Kasumi-1 (cell line): Measurements from ENCODE around the gene PHTF2.

Experiments
- DNase-seq, 2 experiments: peaks; one replicate each; lab custom pipeline; 2025; lab: John Stamatoyannopoulos, UW

PHTF2 gene

GRCh38 chr7:77877791-77878190, 79.2 kb downstream of the PHTF2 start:
- DNase-seq = no peak

GRCh38 chr7:77878500-77878899, 79.9 kb downstream of the PHTF2 start:
- no peak for DNase-seq

GRCh38 chr7:77879272-77879671, 80.7 kb downstream of the PHTF2 start:
- DNase-seq = no peak

DNA sequence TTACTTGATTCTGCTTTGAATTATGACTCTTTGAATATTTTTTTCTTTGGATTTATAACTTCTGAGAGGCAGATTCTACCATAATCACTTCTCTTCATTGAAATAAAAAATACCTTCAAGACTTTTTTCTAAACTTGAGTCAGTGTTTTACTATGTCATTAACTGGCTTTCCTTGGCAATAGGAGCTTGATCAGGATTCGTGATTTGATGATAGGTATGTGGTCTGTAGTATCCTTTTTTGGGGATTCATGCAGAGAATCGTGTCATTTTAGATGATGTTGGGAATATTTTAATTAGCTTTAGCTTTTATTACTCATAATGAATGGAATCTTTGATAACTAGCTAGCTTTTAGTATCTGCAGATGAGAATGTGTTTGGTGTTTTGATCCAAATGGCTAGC, 83.3 kb downstream of the PHTF2 start:
- no peak for DNase-seq

DNA sequence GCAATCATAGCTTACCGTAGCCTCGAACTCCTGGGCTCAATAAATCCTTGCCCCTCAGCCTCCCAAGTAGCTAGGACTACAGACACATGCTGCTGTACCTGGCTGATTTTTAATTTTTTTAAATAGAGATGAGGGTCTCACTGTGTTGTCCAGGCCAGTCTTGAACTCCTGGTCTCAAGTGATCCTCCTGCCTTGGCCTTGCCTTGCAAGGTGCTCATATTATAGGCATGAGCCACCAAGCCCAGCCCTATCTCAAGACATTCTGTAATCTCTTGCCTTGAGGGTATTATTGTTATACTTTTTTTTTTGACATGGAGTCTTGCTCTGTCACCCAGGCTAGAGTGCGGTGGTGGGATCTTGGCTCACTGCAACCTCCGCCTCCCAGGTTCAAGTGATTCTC, 86.6 kb downstream of the PHTF2 start:
- DNase-seq = no peak

GRCh38 chr7:77887567-77887966, 89.0 kb downstream of the PHTF2 start:
- DNase-seq = no peak

DNA sequence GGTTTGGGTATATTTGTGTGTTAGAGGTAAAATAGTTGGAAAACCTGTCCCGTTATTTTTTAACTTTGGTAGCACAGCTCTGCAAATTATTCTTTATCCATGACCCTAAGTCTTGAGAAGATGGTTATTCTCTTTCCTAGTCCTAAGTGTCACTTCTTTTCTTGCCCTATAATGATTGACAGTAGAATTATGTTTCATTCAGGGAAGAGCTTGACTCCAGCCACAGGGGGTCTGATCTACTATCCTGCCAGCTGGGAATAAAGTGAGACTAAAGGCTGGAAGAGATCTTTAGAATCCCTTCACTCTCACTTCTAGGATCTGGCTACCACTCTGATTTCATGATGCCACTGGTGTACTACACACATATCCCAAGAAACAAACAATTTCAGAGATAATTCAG, 90.4 kb downstream of the PHTF2 start:
- DNase-seq = no peak

- no peak for DNase-seq
Observed at GRCh38 chr7:77893813-77894212, 95.2 kb downstream of the PHTF2 start.

GRCh38 chr7:77894574-77895091, 96.1 kb downstream of the PHTF2 start:
- peak in 1 of 2 experiments; percentile 5 for DNase-seq

DNA sequence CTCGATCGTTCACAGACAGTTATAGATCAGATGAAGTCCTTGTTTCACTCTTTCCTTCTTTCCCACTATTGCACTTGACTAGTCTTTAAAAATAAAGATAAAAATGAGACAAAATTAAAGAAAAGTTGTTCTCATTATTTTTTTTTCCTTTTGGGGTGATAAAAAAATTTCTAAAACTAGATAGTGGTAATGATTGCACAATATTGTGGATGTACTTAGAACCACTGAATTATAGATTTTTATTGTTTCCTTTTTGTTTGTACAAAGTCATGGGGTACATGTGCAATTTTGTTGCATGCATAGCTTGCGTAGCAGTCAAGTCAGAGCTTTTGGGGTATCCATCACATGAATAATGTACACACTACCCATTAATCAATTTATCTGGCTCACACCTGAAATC, 97.3 kb downstream of the PHTF2 start:
- no peak for DNase-seq

- DNase-seq = no peak
Observed at GRCh38 chr7:77897004-77897547, 98.5 kb downstream of the PHTF2 start.

DNA sequence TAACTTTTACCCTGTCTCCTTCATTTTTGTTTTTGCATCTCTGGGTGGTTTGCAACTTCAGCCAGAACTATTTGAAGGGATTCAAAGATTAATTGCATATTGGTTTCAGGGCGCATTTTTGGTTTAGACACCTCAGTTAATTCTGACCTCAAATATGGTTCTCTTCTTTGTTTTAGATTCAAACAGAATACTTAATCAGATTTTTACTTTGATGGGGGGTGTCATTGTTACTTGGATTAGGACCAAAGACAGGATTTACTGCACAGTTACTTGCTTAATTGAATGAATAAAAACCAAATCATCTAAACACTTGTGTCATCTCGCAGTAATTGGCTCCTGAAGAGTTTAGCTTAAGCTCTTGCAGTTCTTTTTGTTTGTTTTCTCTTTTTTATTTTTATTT, 100.9 kb downstream of the PHTF2 start:
- DNase-seq = no peak

DNA sequence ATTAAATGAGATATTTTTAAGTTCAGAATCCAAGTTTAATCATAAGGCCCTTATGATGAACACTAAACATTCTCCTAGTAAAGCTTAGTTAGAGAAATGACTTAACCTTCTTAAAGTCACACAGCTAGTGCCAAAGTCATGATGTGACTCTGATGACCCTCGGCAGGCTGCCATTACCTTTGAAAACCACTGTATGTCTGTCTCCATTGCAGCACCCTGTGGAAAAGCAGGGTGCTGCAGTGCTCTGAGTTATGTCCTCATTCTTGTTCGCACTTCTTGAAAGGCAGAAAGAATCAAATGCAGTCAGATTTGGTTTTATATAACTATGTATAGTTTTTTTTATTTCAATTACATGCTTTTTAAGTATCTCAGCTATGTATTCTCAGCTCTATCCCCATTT, 105.0 kb downstream of the PHTF2 start:
- DNase-seq = peak; percentile 45 to 56

DNA sequence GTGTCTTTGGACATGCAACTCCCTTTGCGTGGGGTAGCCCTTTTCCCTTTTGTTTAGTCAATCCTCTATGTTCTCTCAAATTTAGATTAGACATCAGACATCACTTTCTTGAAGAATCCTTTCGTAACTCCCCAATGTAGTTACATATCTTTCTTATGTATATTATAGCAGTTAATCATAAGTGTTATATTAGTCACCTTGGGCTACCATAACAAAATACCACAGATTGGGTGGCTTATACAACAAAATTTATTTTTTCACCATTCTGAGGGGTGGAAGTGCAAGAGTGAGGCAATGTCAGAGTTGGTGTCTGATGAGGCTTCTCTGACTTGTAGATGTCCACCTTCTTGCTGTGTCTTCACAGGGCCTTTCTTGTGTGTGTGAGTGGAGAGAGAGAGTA, 105.7 kb downstream of the PHTF2 start:
- DNase-seq = no peak

- no peak for DNase-seq
Observed at GRCh38 chr7:77907281-77907680, 108.7 kb downstream of the PHTF2 start.

- DNase-seq = no peak
Observed at GRCh38 chr7:77908664-77909063, 110.1 kb downstream of the PHTF2 start.

DNA sequence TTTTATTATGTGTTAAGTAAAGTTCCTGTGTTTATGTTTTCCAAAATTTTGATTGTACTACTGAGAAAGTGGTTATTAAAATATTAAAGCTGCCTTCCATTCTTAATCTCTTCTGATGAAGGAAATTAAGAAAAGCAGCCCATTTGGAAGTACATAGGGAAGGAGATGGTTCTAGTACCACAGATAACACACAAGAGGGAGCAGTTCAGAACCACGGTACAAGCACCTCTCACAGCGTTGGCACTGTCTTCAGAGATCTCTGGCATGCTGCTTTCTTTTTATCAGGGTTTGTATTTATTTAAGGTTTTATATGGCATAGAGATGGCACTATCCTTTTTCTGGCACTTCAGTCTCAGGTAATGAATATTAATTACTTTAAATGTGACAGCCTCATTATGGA, 111.6 kb downstream of the PHTF2 start:
- peak; percentile 9 to 25 for DNase-seq

- DNase-seq = no peak
Observed at GRCh38 chr7:77912293-77912692, 113.7 kb downstream of the PHTF2 start.

DNA sequence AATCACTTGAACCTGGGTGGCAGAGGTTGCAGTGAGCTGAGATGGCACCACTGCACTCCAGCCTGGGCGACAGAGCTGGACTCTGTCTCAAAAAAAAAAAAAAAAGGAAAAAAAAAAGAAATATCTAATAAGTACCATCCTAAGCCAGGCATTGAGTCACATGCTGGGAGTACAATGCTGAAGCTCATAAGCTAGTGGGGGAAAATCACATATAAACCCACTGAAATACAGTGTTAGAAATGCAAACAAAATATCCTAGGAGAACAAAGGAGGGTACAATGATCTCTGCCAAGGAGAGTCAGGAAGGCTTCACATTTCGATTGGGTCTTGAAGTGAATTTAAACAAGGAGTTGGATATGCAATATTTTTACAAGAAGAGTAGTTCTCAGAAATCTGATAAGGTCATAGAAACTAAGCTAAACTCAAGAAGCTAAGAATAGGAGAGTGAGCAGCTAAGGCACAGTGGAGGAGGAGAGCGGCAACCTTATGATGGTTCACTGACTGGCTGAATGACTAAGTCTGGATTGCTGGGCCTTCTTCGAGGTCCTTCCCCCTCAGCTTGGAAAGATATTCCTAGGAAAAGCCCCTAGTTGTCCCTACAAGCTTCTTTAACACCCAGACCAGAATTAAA, 115.5 kb downstream of the PHTF2 start:
- no peak for DNase-seq

DNA sequence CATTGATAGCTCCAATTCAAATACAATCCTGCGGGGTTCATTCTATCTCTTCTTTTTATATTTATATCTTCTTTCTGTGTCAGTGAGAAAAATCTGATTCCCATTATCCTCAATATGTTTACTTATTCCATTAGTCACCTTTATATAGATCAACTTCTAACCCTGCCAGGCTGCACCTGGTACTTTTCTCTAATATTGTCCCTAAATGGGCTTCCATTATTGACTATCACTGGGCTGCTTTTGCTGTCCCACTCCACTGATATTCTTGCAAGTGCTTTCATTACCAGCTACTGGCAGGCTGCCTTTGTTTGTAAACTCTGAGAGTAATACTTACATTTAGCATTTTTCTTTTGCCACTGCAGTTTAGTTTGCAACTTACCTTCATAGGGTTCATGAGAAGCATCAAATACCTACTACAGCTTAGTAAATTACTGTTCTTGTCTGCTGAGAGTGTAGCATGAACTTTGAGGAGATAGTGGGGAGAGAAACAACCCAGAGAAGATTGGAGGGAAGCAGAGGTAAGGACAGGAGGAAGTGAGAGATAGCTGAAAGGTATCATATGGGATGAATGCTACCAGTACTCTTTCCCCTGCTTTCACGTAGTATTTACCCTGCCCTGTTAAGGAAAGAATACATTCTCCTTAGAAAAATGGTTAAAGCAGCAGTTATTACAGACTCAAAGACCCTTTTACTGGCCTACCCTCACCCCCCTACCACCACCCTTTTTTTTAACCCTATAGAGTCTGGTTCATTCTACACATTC, 119.1 kb downstream of the PHTF2 start:
- DNase-seq = no peak

- no peak for DNase-seq
Observed at GRCh38 chr7:77918676-77919075, 120.1 kb downstream of the PHTF2 start.

- DNase-seq = no peak
Observed at GRCh38 chr7:77923419-77923818, 124.8 kb downstream of the PHTF2 start.

DNA sequence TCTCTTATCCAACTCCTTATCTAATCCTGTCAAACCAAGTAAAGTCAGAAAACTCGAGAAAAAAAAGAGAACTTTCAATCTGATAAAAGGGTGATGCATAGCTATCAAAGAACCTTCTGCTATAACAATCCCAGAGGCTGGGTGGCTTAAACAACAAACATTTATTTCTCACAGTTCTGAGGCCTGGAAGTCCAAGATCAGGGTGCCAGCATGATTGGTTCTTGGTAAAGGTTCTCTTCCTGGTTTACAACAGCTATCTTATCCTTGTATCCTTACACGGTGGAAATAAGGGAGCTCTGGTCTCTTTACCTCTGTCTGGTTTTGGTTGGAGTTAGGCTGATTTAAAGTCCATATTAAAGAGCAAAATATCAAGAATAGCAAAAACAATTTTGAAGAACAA, 131.9 kb downstream of the PHTF2 start:
- DNase-seq = no peak
